Keratinocyte (primary cell): ENCODE data around the gene SFXN2. TPM values are rescaled to one million over a fixed set of nuclear protein-coding genes. Genes with fewer than 3 reads are reported as not detected.
"Not testable (repeated sequence)": the region's sequence is repeated elsewhere in the genome, so short reads cannot be mapped to it uniquely, and the experiment has no call there.

ENCODE experiments used
- DNase-seq: peaks from one replicate; pipeline ENCODE4 v3.0.0-alpha.2; 2011; ENCODE audit warnings: low read depth, missing footprints, low spot score
- FAIRE-seq: peaks from 2 replicates; lab custom pipeline; 2011; peaks lifted over from hg19 to GRCh38; lab: Jason Lieb, UNC
- H2AFZ ChIP-seq: 2 replicates; pipeline ENCODE4 v1.6.0; 2012; ENCODE audit warnings: low read length, control low read depth, inconsistent platforms; ENCODE audit not compliant: control insufficient read depth
- H3K27ac ChIP-seq: 2 replicates; pipeline ENCODE4 v1.5.1; 2011; ENCODE audit warnings: low read length; ENCODE audit not compliant: control insufficient read depth, insufficient read depth
- H3K27me3 ChIP-seq: 3 replicates; pipeline ENCODE4 v1.6.0; 2011; ENCODE audit warnings: low read length; ENCODE audit not compliant: control insufficient read depth, insufficient read depth; ENCODE audit errors: extremely low read depth
- H3K36me3 ChIP-seq, 2 experiments: 2 replicates in 1 of 2; 3 replicates in 1 of 2; pipeline ENCODE4 v1.5.1; 2011; ENCODE audit warnings: low read length in 2 of 2, mild to moderate bottlenecking in 1 of 2; ENCODE audit not compliant: control insufficient read depth in 2 of 2, insufficient read depth in 2 of 2; ENCODE audit errors: extremely low read depth in 1 of 2
- H3K4me1 ChIP-seq: 3 replicates; pipeline ENCODE4 v1.5.1; 2011; ENCODE audit warnings: low read length; ENCODE audit not compliant: control insufficient read depth, insufficient read depth; ENCODE audit errors: extremely low read depth
- H3K4me2 ChIP-seq: 3 replicates; pipeline ENCODE4 v1.6.0; 2011; ENCODE audit warnings: low read depth, low read length; ENCODE audit not compliant: control insufficient read depth, insufficient read depth; ENCODE audit errors: extremely low read depth
- H3K4me3 ChIP-seq, 3 experiments: fragments of 200-600 bp in 1 of 3; sonication (generic) in 1 of 3; 2 replicates in 2 of 3; 3 replicates in 1 of 3; pipeline ENCODE4 v1.5.1; 2011 to 2016; ENCODE audit warnings: low read length in 3 of 3, mild to moderate bottlenecking in 3 of 3, control low read depth in 2 of 3, inconsistent platforms in 1 of 3, low read depth in 1 of 3, mixed read lengths in 1 of 3, mixed run types in 1 of 3, moderate library complexity in 1 of 3; ENCODE audit not compliant: control insufficient read depth in 2 of 3, insufficient read depth in 2 of 3; ENCODE audit errors: extremely low read depth in 1 of 3
- H3K79me2 ChIP-seq: 2 replicates; pipeline ENCODE4 v1.6.0; 2012; ENCODE audit warnings: low read length; ENCODE audit not compliant: control insufficient read depth, insufficient read depth
- H3K9ac ChIP-seq: 3 replicates; pipeline ENCODE4 v1.6.0; 2011; ENCODE audit warnings: low read length; ENCODE audit not compliant: control insufficient read depth, insufficient read depth; ENCODE audit errors: extremely low read depth
- H3K9me1 ChIP-seq: 3 replicates; pipeline ENCODE4 v1.6.0; 2011; ENCODE audit warnings: low read length; ENCODE audit not compliant: control insufficient read depth, insufficient read depth; ENCODE audit errors: extremely low read depth
- H3K9me3 ChIP-seq: 2 replicates; pipeline ENCODE4 v1.5.1; 2012; ENCODE audit warnings: low read depth, low read length; ENCODE audit not compliant: control insufficient read depth
- H4K20me1 ChIP-seq: 3 replicates; pipeline ENCODE4 v1.6.0; 2011; ENCODE audit warnings: low read length; ENCODE audit not compliant: control insufficient read depth, insufficient read depth; ENCODE audit errors: extremely low read depth
- CTCF ChIP-seq, 3 experiments: IDR thresholded peaks in 1 of 3; conservative IDR thresholded peaks in 1 of 3; optimal IDR thresholded peaks in 1 of 3; 2 replicates in 2 of 3; 3 replicates in 1 of 3; pipeline versions ENCODE3 to v1.5.1; 2011; ENCODE audit warnings: low read length in 3 of 3, mild to moderate bottlenecking in 3 of 3, moderate library complexity in 2 of 3, control low read depth in 1 of 3, inconsistent platforms in 1 of 3; ENCODE audit not compliant: insufficient read depth in 2 of 3; ENCODE audit errors: extremely low read depth in 1 of 3
- EZH2 ChIP-seq: IDR thresholded peaks from one replicate; pipeline ENCODE4 v1.6.1; 2012; ENCODE audit warnings: inconsistent platforms, mild to moderate bottlenecking, low read length, moderate library complexity
- dilution Hi-C: fragments of 300-500 bp; cut with MboI; formaldehyde crosslinking; loops from one replicate; pipeline ENCODE4 v1.7.0; 2020; ENCODE audit warnings: low sequenced_read_pairs; ENCODE audit not compliant: extremely low pct_ligation_motif_present
- polyA plus RNA-seq, 5 experiments: library from polyadenylated mRNA; depleted of rRNA in 3 of 5; stranded (reverse) in 3 of 5; stranded (forward) in 1 of 5; unstranded in 1 of 5; fragments of >200 nt; gene quantifications; 1 replicate in 1 of 5; 2 replicates in 3 of 5; 3 replicates in 1 of 5; pipeline versions ENCODE4 v1.2.1 to v1.2.3, GENCODE V29; 2011 to 2012; ENCODE audit warnings: missing spikeins in 2 of 5, low read depth in 1 of 5, low replicate concordance in 1 of 5

SFXN2 gene
- polyA plus RNA-seq, 1 donor (not counting 4 experiments of a cell fraction or from before 2014, with no cell fraction given): 5.0 TPM

- Histone ChIP-seq H3K4me2 (no peak overlapping the region), H3K4me3 (no peak overlapping the region), H3K9me1 (no peaks in the 10 kb centered on the region), H3K9me3 (no peaks in the 10 kb centered on the region), H3K27ac (no peak overlapping the region), H3K36me3 (no peaks in the 10 kb centered on the region), H3K9ac (no peak overlapping the region), H3K27me3 (no peaks in the 10 kb centered on the region), H3K79me2 (no peaks in the 10 kb centered on the region), H3K4me1 (no peaks in the 10 kb centered on the region), H2AFZ (no peak overlapping the region), H4K20me1 (no peaks in the 10 kb centered on the region)
- FAIRE-seq (no peak), DNase-seq (no peak)
- dilution Hi-C loops: no loop called here
- no peak for TF ChIP-seq EZH2
- TF ChIP-seq CTCF (optimal IDR thresholded peaks at IDR 0.05 in 1 of 3, IDR thresholded peaks at IDR 0.05 in 1 of 3, conservative IDR thresholded peaks at IDR 0.05 in 1 of 3; ENCODE audit: extremely low read depth in 1 of 3, insufficient read depth in 2 of 3, low read length in 3 of 3): no peak
These were observed 23.0 kb upstream of the SFXN2 start for GRCh38 chr10:102691285-102692066.

- H4K20me1 ChIP-seq, FAIRE-seq, dilution Hi-C loops: not testable (repeated sequence)
These were observed 19.0 kb upstream of the SFXN2 start for GRCh38 chr10:102695401-102695800.

More at GRCh38 chr10:102695401-102695800, 19.0 kb upstream of the SFXN2 start:
- H2AFZ ChIP-seq, H3K27me3 ChIP-seq, H3K27ac ChIP-seq, H3K9me3 ChIP-seq, DNase-seq, H3K9me1 ChIP-seq, H3K4me1 ChIP-seq, H3K36me3 ChIP-seq, H3K4me3 ChIP-seq, H3K79me2 ChIP-seq, H3K4me2 ChIP-seq, H3K9ac ChIP-seq: not testable (repeated sequence)
